ENCODE measurements around the gene CFAP20.
"Not testable (repeated sequence)": the region's sequence is repeated elsewhere in the genome, so short reads cannot be mapped to it uniquely, and the experiment has no call there.

Gene CFAP20

GRCh38 chr16:58098207-58099096 is 30.7 kb downstream of the CFAP20 start:
- no peak overlapping the region for H3K4me2 ChIP-seq (ENCODE audit: low read length)
- peaks cover 12% of the 10 kb centered on the region for H3K4me1 ChIP-seq (ENCODE audit: control insufficient read depth, low read length)
- no peak overlapping the region for H3K4me3 ChIP-seq (ENCODE audit: low read length)

GRCh38 chr16:58096249-58096648 is 32.9 kb downstream of the CFAP20 start:
- H3F3A ChIP-seq (ENCODE audit: control insufficient read depth, insufficient read depth) = no peaks in the 10 kb centered on the region
- H3K9me2 ChIP-seq (replicated peaks; ENCODE audit: control insufficient read depth, low read length) = no peaks in the 10 kb centered on the region
- H3K9me3 ChIP-seq (ENCODE audit: control insufficient read depth, insufficient read depth, low read length) = no peaks in the 10 kb centered on the region
- peaks cover 7% of the 10 kb centered on the region for H3K4me1 ChIP-seq (ENCODE audit: control insufficient read depth, low read length)
- H3K4me3 ChIP-seq (ENCODE audit: low read length) = no peak overlapping the region
- no peaks in the 10 kb centered on the region for H4K20me1 ChIP-seq (ENCODE audit: control insufficient read depth, insufficient read depth, low read depth, low read length)
- no peak for TF ChIP-seq EZH2phosphoT487 (IDR thresholded peaks at IDR 0.05; ENCODE audit: borderline replicate concordance, low read length)
- TF ChIP-seq CTCF (IDR thresholded peaks at IDR 0.05; ENCODE audit: low read depth, low read length, poor library complexity, severe bottlenecking) = no peak
- no peaks in the 10 kb centered on the region for H3K79me2 ChIP-seq (ENCODE audit: control insufficient read depth, low read length)
- no peaks in the 10 kb centered on the region for H3K36me3 ChIP-seq (ENCODE audit: control insufficient read depth, low read length)
- 0 out of 2 replicates have a peak, but pooled peaks cover 2% of the 10 kb centered on the region for H3K27me3 ChIP-seq (ENCODE audit: control insufficient read depth, low read length)
- no peak overlapping the region for H3K4me2 ChIP-seq (ENCODE audit: low read length)
- H3K27ac ChIP-seq (ENCODE audit: low read depth, low read length) = no peak overlapping the region

More at GRCh38 chr16:58098207-58099096, 30.7 kb downstream of the CFAP20 start:
- no peaks in the 10 kb centered on the region for H3K36me3 ChIP-seq (ENCODE audit: control insufficient read depth, low read length)
- H3K27ac ChIP-seq (ENCODE audit: low read depth, low read length) = no peak overlapping the region
- H3K27me3 ChIP-seq (ENCODE audit: control insufficient read depth, low read length) = no peaks in the 10 kb centered on the region
- H3K9me2 ChIP-seq (replicated peaks; ENCODE audit: control insufficient read depth, low read length) = no peaks in the 10 kb centered on the region
- TF ChIP-seq EZH2phosphoT487 (IDR thresholded peaks at IDR 0.05; ENCODE audit: borderline replicate concordance, low read length) (no peak), CTCF (IDR thresholded peaks at IDR 0.05; ENCODE audit: low read depth, low read length, poor library complexity, severe bottlenecking) (no peak)
- no peaks in the 10 kb centered on the region for H4K20me1 ChIP-seq (ENCODE audit: control insufficient read depth, insufficient read depth, low read depth, low read length)
- H3F3A ChIP-seq (ENCODE audit: control insufficient read depth, insufficient read depth) = no peaks in the 10 kb centered on the region
- no peaks in the 10 kb centered on the region for H3K9me3 ChIP-seq (ENCODE audit: control insufficient read depth, insufficient read depth, low read length)
- H3K79me2 ChIP-seq (ENCODE audit: control insufficient read depth, low read length) = no peaks in the 10 kb centered on the region

GRCh38 chr16:58095575-58095960 is 33.6 kb downstream of the CFAP20 start:
- H3K27me3 ChIP-seq (ENCODE audit: control insufficient read depth, low read length); H3F3A ChIP-seq (ENCODE audit: control insufficient read depth, insufficient read depth); H3K36me3 ChIP-seq (ENCODE audit: control insufficient read depth, low read length); H3K27ac ChIP-seq (ENCODE audit: low read depth, low read length); H3K9me3 ChIP-seq (ENCODE audit: control insufficient read depth, insufficient read depth, low read length); H3K79me2 ChIP-seq (ENCODE audit: control insufficient read depth, low read length); H3K4me2 ChIP-seq (ENCODE audit: low read length); H3K4me3 ChIP-seq (ENCODE audit: low read length); H3K9me2 ChIP-seq (replicated peaks; ENCODE audit: control insufficient read depth, low read length); H4K20me1 ChIP-seq (ENCODE audit: control insufficient read depth, insufficient read depth, low read depth, low read length); H3K4me1 ChIP-seq (ENCODE audit: control insufficient read depth, low read length): not testable (repeated sequence)
